ENCODE measurements around the gene MUSK. TPM values are rescaled to one million over a fixed set of nuclear protein-coding genes. Genes with fewer than 3 reads are reported as not detected.

Gene MUSK
- total RNA-seq, 1 donor from 2014 or later = not detected

DNA sequence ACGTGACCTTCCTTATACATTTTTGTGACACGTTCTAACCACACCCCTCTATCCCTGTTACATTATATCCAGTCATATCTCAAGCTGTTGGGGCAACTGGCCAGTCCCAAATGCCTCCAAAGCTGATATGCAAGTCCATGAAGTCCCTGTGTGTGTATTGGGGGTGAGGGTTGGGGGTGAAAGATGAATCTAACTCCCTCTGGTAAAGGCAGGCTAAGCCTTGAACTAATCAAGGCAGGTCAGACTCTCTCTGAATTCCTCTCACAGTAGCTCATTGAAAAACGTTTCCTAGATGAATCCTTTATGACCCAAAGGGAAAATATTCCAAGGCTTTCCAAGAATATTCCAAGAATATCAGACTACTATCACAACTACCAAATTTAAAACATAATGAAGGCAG lies 174.4 kb downstream of the MUSK start:
- Histone ChIP-seq H3K27me3 (no peaks in the 10 kb centered on the region), H3K27ac (no peak overlapping the region), H3K4me1 (no peaks in the 10 kb centered on the region), H3K9me3 (no peaks in the 10 kb centered on the region), H3K4me3 (no peak overlapping the region), H3K36me3 (no peaks in the 10 kb centered on the region)
- DNase-seq (ENCODE audit: extremely low spot score in 2 of 2) = no peak
- no peak for TF ChIP-seq POLR2A (IDR thresholded peaks at IDR 0.05)
- TF ChIP-seq, protein P1, sequence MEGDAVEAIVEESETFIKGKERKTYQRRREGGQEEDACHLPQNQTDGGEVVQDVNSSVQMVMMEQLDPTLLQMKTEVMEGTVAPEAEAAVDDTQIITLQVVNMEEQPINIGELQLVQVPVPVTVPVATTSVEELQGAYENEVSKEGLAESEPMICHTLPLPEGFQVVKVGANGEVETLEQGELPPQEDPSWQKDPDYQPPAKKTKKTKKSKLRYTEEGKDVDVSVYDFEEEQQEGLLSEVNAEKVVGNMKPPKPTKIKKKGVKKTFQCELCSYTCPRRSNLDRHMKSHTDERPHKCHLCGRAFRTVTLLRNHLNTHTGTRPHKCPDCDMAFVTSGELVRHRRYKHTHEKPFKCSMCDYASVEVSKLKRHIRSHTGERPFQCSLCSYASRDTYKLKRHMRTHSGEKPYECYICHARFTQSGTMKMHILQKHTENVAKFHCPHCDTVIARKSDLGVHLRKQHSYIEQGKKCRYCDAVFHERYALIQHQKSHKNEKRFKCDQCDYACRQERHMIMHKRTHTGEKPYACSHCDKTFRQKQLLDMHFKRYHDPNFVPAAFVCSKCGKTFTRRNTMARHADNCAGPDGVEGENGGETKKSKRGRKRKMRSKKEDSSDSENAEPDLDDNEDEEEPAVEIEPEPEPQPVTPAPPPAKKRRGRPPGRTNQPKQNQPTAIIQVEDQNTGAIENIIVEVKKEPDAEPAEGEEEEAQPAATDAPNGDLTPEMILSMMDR (IDR thresholded peaks at IDR 0.05) = no peak
- TF ChIP-seq POLR2AphosphoS5 (IDR thresholded peaks at IDR 0.05; ENCODE audit: insufficient read depth in 1 of 2, low read depth in 1 of 2) = no peak
- intact Hi-C loops (cut with DNase I) = no loop called here

DNA sequence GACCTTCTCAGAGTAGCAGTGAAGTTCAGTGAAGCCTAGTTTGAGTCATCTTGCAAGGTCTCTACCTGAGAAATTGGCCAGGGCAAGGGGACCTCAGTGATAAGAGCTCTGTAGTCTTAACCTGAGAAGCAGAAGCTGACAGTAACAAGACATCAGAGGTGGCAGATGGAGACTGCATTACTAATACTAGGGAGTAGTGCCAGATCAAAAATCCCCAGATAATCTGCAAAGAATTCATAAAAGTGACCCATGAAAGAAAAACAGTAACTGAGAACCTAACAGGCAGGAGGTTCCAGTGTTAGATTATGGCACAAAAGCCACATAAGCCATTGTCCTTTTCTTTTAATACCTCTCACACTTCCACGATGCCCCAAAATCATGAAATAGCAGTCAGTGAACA lies 175.5 kb downstream of the MUSK start:
- Histone ChIP-seq H3K9me3 (no peaks in the 10 kb centered on the region), H3K27me3 (no peaks in the 10 kb centered on the region), H3K36me3 (no peaks in the 10 kb centered on the region), H3K4me3 (no peak overlapping the region), H3K27ac (no peak overlapping the region), H3K4me1 (no peaks in the 10 kb centered on the region)
- intact Hi-C loops (cut with DNase I) = no loop called here
- DNase-seq (ENCODE audit: extremely low spot score in 2 of 2) = no peak
- TF ChIP-seq POLR2A (IDR thresholded peaks at IDR 0.05) (no peak), POLR2AphosphoS5 (IDR thresholded peaks at IDR 0.05; ENCODE audit: insufficient read depth in 1 of 2, low read depth in 1 of 2) (no peak)
- TF ChIP-seq, protein P1 (IDR thresholded peaks at IDR 0.05) = no peak

- intact Hi-C loops (cut with DNase I) = no loop called here
- no peak overlapping the region for H3K27ac ChIP-seq
- no peaks in the 10 kb centered on the region for H3K9me3 ChIP-seq
- H3K36me3 ChIP-seq = no peaks in the 10 kb centered on the region
- H3K27me3 ChIP-seq = no peaks in the 10 kb centered on the region
- DNase-seq (ENCODE audit: extremely low spot score in 2 of 2) = no peak
- no peak for TF ChIP-seq POLR2A (IDR thresholded peaks at IDR 0.05)
- TF ChIP-seq, protein P1 (IDR thresholded peaks at IDR 0.05) = no peak
- no peak for TF ChIP-seq POLR2AphosphoS5 (IDR thresholded peaks at IDR 0.05; ENCODE audit: insufficient read depth in 1 of 2, low read depth in 1 of 2)
- no peak overlapping the region for H3K4me3 ChIP-seq
- no peaks in the 10 kb centered on the region for H3K4me1 ChIP-seq
These were observed 177.6 kb downstream of the MUSK start for GRCh38 chr9:110846215-110846614.

GRCh38 chr9:110847671-110848070 lies 179.1 kb downstream of the MUSK start:
- Histone ChIP-seq H3K27me3 (no peaks in the 10 kb centered on the region), H3K36me3 (no peaks in the 10 kb centered on the region), H3K4me3 (no peak overlapping the region), H3K9me3 (no peaks in the 10 kb centered on the region), H3K27ac (no peak overlapping the region), H3K4me1 (no peaks in the 10 kb centered on the region)
- intact Hi-C loops (cut with DNase I) = no loop called here
- TF ChIP-seq, protein P1 (IDR thresholded peaks at IDR 0.05) = no peak
- no peak for TF ChIP-seq POLR2AphosphoS5 (IDR thresholded peaks at IDR 0.05; ENCODE audit: insufficient read depth in 1 of 2, low read depth in 1 of 2)
- no peak for TF ChIP-seq POLR2A (IDR thresholded peaks at IDR 0.05)
- DNase-seq (ENCODE audit: extremely low spot score in 2 of 2) = no peak

GRCh38 chr9:110850401-110851135 lies 182.0 kb downstream of the MUSK start:
- no peaks in the 10 kb centered on the region for H3K4me1 ChIP-seq
- no peak overlapping the region for H3K27ac ChIP-seq
- no peak overlapping the region for H3K4me3 ChIP-seq
- H3K27me3 ChIP-seq = no peaks in the 10 kb centered on the region
- H3K9me3 ChIP-seq = peaks cover 3% of the 10 kb centered on the region
- intact Hi-C loops (cut with DNase I) = no loop called here
- TF ChIP-seq, protein P1 (IDR thresholded peaks at IDR 0.05) = no peak
- no peak for TF ChIP-seq POLR2A (IDR thresholded peaks at IDR 0.05)
- TF ChIP-seq POLR2AphosphoS5 (IDR thresholded peaks at IDR 0.05; ENCODE audit: insufficient read depth in 1 of 2, low read depth in 1 of 2) = no peak
- DNase-seq (ENCODE audit: extremely low spot score in 2 of 2) = no peak
- no peaks in the 10 kb centered on the region for H3K36me3 ChIP-seq
